LoVo (cell line): ENCODE results near the gene RPS27.
"Not testable (repeated sequence)": the region's sequence is repeated elsewhere in the genome, so short reads cannot be mapped to it uniquely, and the experiment has no call there.

ENCODE experiments used
- DNase-seq: peaks from one replicate; pipeline ENCODE4 v3.0.0-alpha.2; 2016; ENCODE audit warnings: low spot score

RPS27 gene

DNA sequence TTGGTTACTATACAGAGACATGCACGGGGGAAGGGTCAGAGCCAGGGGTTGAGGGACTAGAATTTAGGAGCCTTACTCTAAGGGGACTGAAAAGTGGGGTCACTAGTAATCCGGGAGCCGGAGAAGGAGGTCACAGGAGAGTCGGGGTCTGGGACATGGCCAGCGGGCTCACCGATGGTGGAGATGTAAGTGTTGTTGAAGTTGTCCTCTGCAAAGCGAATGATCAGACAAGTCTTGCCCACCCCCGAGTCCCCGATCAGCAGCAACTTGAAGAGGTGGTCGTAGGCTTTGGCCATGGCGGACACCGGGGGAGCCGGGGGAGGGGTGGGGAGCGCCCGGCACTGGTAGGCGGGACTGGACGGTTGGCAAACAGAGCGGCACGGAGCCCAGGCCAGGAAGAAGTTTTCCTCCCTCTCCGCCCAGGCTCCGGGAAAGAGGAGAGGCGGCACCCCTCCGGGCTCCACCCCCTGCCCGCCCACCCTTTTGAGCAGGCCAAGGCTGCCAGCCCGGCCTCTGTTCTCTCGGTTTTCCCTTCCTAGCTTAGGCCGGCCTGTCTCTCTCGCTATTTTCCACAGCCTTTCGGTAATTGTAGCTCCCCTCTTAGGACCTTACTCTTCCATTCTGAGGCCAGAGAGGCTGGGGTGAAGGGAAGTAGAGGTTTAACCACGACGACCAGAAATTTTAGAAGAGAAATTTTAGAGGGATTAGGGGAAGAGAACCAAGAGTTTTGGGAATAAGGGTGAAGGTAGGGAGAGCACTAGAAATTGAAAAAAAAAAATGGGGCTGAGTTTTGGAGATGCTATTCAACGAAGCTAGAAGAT, 4.4 kb upstream of the RPS27 start, which contains the start of gene RAB13:
Gene RAB13, minus strand, starts transcription at position 399 of the 821 bp plus-strand sequence. Its CDS starts 103 bp downstream, at position 296.
- peak; percentile 92 for DNase-seq

DNA sequence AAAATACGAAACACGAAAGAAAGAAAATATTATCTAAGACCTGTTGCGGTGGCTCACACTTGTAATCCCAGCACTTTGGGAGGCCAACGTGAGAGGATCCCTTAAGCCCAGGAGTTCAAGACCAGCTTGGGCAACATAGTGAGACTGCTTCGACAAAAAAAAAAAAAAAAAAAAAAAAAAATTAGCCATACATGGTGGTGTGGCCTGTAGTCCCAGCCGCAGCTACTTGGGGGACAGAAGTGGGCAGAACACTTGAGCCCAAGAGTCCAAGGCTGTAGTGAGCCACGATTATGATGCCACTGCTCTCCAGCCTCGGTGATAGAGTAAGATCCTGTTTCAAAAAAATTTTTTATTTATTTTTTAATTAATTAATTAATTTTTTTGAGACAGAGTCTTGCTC, 2.9 kb upstream of the RPS27 start:
- no peak for DNase-seq

DNA sequence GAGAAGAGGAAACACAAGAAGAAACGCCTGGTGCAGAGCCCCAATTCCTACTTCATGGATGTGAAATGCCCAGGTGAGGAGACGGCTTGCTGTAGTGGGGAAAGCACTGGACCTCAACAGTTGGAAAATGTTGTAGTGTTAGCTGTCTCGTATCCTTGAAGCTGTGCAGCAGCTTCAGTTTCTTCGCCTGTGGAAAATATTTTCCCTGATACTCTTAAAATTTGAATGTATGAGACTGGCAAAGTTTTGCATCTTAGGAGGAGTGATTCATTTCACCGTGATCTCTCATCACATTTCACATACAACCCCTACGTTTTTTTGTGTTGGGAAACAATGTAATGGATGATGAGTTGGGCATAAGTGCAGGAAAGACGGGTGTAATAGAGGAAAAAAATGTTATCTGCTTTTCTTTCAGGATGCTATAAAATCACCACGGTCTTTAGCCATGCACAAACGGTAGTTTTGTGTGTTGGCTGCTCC, 629 bp downstream of the RPS27 start:
- no peak for DNase-seq

DNA sequence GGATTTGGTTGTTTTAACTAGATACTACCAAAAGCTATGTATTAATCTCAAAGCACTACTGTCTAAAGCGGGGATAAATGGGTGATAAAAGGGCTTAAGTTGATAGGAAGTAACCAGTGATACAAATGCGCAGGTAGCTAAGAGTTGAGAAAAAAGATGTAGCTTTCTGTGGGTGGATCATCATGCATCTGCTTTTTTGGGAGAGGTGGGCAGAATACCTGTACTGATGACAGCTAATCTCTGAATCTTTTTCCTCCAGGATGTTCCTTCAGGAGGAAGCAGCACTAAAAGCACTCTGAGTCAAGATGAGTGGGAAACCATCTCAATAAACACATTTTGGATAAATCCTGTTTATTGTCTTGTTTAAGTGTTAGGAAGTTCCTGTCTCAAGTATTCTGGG, 1.2 kb downstream of the RPS27 start:
- DNase-seq = no peak

DNA sequence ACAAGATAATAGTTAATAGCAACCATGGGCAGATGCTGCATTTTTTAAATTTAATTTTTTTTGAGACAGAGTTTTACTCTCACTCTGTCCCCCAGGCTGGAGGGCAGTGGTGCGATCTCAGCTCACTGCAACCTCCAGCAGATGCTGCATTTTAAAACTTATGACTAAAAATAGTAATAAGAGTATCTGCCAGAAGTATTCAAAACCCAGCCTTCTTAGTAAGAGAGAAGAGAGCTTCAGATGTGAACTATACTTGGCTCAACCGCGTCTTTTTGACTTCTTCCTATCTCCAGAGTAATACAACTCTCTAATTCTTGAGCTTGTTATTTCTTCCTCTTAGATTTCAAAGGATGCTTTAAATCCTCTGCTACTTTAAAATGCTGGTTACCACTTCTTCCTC, 4.6 kb downstream of the RPS27 start:
- DNase-seq = no peak

DNA sequence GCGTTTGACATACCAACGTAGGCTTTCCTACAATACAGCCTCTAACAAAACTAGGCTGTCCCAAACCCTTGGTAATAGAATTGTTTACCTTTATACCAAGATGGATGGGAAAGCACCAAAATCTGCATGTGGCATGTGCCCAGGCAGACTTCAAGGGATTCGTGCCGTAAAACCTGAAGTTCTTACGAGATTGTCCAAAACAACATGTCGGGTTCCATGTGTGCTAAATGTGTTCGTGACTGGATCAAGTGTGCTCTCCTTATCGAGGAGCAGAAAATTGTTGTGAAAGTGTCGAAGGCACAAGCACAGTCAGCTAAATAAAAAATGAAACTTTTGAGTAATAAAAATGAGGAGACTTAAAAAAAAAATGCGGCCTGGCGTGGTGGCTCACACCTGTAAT, 5.1 kb downstream of the RPS27 start:
- DNase-seq = no peak

DNA sequence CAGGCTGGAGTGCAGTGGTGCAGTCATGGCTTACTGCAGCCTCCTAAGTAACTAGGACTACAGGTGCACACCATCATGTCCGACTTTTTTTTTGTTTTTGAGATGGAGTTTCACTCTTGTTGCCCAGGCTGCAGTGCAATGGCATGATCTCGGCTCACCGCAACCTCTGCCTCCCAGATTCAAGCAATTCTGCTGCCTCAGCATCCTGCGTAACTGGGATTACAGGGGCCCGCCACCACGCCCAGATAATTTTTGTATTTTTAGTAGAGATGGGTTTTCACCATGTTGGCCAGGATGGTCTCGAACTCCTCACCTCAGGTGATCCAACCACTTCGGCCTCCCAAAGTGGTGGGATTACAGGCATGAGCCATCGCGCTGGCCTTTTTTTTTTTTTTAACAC, 6.3 kb downstream of the RPS27 start:
- not testable (repeated sequence) for DNase-seq

DNA sequence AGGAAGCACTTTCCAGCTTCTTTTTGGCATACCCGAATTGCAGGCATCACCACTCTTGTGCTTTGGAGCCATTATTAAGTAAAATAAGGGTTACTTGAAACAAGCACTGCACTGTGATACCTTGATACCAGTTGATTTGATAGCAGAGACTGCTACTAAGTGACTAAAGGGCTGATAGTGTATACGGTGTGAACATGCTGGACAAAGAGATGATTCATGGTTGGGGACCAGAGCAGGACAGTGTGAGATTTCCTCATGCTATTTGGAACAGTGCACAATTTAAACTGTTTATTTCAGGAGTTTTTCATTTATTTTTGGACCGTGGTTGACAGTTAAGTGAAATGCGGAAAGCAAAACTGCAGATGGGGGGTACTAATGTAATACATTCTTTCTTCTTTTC, 9.9 kb downstream of the RPS27 start:
- DNase-seq = no peak

DNA sequence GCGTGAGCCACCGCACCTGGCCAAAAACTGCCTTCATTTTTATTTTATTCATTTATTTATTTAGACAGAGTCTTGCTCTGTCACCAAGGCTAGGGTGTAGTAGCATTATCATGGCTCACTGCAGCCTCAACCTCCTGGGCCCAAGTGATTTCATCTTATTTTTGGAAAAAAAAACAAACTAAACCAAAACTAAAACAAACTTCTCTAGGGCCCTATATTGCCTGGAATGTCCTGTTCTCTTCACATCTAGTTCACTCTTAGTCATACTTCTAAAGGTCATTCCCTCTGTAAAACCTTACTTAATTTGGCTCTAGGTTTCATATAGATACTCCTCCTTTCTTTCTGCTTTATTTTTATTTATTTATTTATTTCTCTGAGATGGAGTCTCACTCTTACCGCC, 15.6 kb downstream of the RPS27 start:
- no peak for DNase-seq

DNA sequence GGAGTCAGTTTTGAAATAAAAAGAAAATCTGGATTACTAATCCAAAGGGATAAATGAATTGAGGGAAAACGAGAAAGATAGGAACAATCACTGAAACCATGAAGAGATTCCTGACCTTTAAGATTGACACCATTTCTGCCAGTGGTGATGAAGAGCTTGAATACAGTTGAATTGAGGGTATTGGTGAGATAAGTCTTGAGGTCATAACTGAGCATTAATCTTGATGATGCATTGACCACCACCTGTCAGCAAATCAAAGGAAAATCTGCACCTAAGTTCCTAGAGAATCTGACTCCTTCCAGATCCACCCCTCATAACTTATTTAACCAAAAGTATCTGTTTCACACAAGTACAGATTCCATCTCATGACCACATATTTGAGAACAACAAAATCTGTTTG, 21.6 kb downstream of the RPS27 start:
- DNase-seq = no peak

DNA sequence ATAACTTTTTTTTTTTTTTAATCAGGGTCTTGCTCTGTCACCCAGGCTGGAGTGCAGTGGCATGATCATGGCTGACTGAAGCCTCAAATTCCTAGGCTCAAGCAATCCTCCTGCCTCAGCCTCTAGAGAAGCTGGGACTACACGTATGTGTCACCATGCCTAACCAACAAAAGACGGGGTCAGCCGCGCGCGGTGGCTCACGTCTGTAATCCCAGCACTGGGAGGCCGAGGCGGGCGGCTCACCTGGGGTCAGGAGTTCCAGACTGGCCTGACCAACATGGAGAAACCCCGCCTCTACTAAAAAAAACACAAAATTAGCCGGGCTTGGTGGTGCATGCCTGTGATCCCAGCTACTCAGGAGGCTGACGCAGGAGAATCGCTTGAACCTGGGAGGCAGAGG, 22.0 kb downstream of the RPS27 start:
- not testable (repeated sequence) for DNase-seq

DNA sequence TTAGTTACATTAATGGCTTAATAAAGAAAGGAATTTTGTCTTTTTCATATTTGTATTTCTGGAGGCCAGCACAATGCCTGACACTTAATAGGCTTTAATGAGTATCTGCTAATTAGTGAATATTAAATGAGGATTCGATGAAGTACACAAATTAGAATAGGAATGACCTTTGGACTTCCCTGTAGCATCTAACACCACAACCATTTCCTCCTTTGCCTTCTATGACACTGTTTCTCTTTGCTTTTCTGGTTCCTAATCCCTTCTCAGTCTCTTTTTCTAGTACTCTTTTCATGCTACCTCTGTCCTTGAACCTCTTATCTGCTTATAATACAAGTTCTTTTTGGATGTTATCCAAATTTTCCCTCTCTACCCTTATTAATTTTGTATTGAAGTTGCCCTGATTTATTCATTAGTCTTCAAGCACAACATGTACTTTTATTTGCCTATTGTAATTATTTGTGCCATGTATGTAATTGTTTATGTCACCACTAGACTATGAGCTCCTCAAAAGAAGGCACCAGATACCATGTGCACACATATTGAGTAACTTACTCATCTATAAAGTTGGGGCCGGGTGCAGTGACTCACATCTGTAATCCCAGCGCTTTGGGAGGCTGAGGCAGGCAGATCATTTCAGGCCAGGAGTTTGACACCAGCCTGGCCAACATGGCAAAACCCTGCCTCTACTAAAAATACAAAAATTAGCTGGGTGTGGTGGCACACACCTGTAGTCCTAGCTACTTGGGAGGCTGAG, 23.8 kb downstream of the RPS27 start:
- peak; percentile 42 for DNase-seq

DNA sequence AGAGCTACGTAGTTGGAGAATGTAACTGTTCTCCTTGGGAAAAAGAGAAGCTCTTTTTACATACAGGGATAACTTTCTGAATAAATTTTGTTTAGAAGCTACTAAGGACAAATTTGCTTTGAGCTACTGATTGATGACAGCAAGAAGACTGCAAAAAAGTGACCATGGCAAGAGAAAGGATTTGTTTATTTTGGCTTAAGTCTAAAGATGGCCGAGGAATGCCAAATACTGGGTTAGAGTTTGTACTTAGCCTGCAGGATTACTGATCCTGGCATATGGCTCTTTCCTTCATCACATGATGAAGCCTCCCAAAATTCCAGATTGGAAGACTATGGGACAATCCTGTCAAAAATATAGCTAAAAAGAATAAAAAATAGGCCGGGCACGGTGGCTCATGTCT, 28.7 kb downstream of the RPS27 start:
- no peak for DNase-seq

DNA sequence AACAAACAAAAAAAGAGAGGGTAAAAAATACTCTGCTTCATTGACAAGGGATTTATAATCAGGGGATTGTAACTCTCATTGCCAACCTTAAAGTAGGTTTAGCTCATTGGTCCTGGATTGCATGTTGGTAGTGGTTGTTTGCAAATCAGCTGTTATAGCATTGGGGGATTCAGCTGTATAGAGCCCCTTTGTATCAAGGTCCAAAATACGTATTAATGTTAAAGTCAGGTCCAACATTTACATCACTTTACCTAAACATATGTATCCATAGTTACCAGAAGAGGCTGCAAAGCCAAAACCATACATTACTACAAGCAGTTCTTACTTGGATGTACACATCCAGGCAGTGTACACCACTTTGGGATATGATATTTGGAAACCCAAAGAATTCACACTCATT, 29.4 kb downstream of the RPS27 start:
- DNase-seq = no peak

DNA sequence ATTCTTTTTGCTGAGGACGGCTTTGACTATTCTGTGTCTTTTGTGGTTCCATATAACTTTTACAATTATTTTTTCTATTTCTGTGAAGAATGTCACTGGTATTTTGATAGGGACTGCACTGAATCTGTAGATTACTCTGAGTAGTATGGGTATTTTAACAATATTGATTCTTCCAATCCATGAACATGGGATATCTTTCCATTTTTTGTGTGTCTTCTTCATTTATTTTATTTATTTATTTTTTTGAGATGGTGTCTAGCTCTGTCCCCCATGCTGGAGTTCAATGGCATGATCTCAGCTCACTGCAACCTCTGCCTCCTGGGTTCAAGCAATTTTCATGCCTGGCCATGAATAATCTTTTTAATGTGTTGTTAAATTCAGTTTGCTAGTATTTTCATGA, 43.1 kb downstream of the RPS27 start:
- not testable (repeated sequence) for DNase-seq
